ENCODE measurements around the gene WNT9A.

DNA sequence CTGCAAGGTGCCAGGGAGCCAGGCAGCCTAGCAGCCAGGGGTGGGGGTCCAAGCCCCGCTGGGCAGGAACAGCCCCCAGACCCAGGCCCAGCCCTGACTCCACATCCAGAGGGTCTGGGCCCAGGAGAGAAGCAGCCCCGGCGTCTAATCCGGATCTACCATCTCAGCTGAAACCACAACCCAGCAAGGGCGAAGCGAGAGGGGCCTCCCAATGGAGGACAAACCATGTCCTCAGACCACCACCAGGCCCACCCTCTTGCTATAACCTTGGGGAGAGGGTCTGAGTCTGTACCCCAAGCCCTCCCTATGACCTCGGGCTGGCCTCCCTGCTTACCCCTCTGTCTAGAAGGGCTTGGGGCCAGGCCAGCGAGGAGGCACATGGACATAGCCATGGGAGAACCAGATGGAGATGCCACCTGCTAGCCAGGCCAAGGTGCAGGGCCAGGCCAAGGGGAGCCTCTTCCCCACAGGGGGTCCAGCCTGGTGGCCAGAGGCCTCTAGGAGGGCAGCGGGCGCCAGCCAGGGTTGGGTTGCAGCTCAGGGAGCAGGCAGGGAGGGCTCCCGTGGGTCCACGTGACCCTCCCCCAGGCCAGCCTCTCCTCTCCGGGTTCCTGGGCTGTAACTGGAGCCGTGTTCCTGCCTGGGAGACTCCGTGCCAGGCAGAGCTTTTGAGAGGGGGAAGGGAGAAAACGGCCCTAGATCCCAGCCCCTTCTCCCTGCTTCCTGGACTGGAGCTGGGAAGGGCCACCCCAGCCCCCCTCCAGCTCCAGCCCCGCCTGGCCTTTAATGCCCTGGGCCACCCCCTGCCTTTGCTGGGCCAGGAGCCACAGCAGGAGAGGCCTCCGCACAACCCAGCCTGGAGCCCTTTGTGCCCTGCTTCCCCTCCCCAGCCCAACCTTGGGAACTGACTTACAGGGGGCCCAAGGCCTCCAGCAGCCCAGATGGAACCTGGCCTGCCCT lies 2.5 kb downstream of the WNT9A start:
- TF ChIP-seq, protein P1, sequence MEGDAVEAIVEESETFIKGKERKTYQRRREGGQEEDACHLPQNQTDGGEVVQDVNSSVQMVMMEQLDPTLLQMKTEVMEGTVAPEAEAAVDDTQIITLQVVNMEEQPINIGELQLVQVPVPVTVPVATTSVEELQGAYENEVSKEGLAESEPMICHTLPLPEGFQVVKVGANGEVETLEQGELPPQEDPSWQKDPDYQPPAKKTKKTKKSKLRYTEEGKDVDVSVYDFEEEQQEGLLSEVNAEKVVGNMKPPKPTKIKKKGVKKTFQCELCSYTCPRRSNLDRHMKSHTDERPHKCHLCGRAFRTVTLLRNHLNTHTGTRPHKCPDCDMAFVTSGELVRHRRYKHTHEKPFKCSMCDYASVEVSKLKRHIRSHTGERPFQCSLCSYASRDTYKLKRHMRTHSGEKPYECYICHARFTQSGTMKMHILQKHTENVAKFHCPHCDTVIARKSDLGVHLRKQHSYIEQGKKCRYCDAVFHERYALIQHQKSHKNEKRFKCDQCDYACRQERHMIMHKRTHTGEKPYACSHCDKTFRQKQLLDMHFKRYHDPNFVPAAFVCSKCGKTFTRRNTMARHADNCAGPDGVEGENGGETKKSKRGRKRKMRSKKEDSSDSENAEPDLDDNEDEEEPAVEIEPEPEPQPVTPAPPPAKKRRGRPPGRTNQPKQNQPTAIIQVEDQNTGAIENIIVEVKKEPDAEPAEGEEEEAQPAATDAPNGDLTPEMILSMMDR (IDR thresholded peaks at IDR 0.05) = no peak
- TF ChIP-seq POLR2AphosphoS5 (IDR thresholded peaks at IDR 0.05) = no peak
- TF ChIP-seq POLR2A (IDR thresholded peaks at IDR 0.05) = no peak
